ENCODE data around the gene REPS1. TPM values are rescaled to one million over a fixed set of nuclear protein-coding genes. Genes with fewer than 3 reads are reported as not detected.

Gene REPS1
- total RNA-seq, 1 donor from 2014 or later: 43.0 TPM

GRCh38 chr6:138977242-138977641 is 10.8 kb downstream of the REPS1 start:
- intact Hi-C loops (cut with DNase I): no loop called here
- DNase-seq (ENCODE audit: low spot score): no peak

- DNase-seq (ENCODE audit: low spot score): no peak
- intact Hi-C loops (cut with DNase I): no loop called here
Observed at GRCh38 chr6:138975815-138976214, 12.2 kb downstream of the REPS1 start.

GRCh38 chr6:138973466-138974153 is 14.4 kb downstream of the REPS1 start:
- DNase-seq (ENCODE audit: low spot score): no peak
- intact Hi-C loops (cut with DNase I): no loop called here

GRCh38 chr6:138972226-138972665 is 15.8 kb downstream of the REPS1 start:
- no peak for DNase-seq (ENCODE audit: low spot score)
- intact Hi-C loops (cut with DNase I): no loop called here

- intact Hi-C loops (cut with DNase I): no loop called here
- no peak for DNase-seq (ENCODE audit: low spot score)
Observed at GRCh38 chr6:138971601-138972000, 16.5 kb downstream of the REPS1 start.

- no peak for DNase-seq (ENCODE audit: low spot score)
- intact Hi-C loops (cut with DNase I): no loop called here
Observed at GRCh38 chr6:138970856-138971425, 17.1 kb downstream of the REPS1 start.

- DNase-seq (ENCODE audit: low spot score): no peak
- intact Hi-C loops (cut with DNase I): no loop called here
Observed at GRCh38 chr6:138970159-138970558, 17.9 kb downstream of the REPS1 start.

- intact Hi-C loops (cut with DNase I): no loop called here
- no peak for DNase-seq (ENCODE audit: low spot score)
Observed at GRCh38 chr6:138966870-138967269, 21.2 kb downstream of the REPS1 start.

GRCh38 chr6:138965971-138966370 is 22.1 kb downstream of the REPS1 start:
- intact Hi-C loops (cut with DNase I): no loop called here
- DNase-seq (ENCODE audit: low spot score): no peak

GRCh38 chr6:138965291-138965874 is 22.7 kb downstream of the REPS1 start:
- no peak for DNase-seq (ENCODE audit: low spot score)
- intact Hi-C loops (cut with DNase I): no loop called here

- intact Hi-C loops (cut with DNase I): no loop called here
- DNase-seq (ENCODE audit: low spot score): no peak
Observed at GRCh38 chr6:138964012-138964411, 24.0 kb downstream of the REPS1 start.

GRCh38 chr6:138963531-138963930 is 24.5 kb downstream of the REPS1 start:
- no peak for DNase-seq (ENCODE audit: low spot score)
- intact Hi-C loops (cut with DNase I): no loop called here

GRCh38 chr6:138963119-138963518 is 24.9 kb downstream of the REPS1 start:
- intact Hi-C loops (cut with DNase I): no loop called here

GRCh38 chr6:138959521-138959920 is 28.5 kb downstream of the REPS1 start:
- intact Hi-C loops (cut with DNase I): no loop called here
- no peak for DNase-seq (ENCODE audit: low spot score)

More at GRCh38 chr6:138963119-138963518, 24.9 kb downstream of the REPS1 start:
- no peak for DNase-seq (ENCODE audit: low spot score)

GRCh38 chr6:138958595-138958994 is 29.5 kb downstream of the REPS1 start:
- DNase-seq (ENCODE audit: low spot score): no peak
- intact Hi-C loops (cut with DNase I): no loop called here

- intact Hi-C loops (cut with DNase I): no loop called here
- DNase-seq (ENCODE audit: low spot score): no peak
Observed at GRCh38 chr6:138957903-138958302, 30.1 kb downstream of the REPS1 start.

- intact Hi-C loops (cut with DNase I): no loop called here
- DNase-seq (ENCODE audit: low spot score): no peak
Observed at GRCh38 chr6:138957484-138957883, 30.6 kb downstream of the REPS1 start.

GRCh38 chr6:138956244-138956924 is 31.7 kb downstream of the REPS1 start:
- intact Hi-C loops (cut with DNase I): no loop called here
- DNase-seq (ENCODE audit: low spot score): no peak

GRCh38 chr6:138955262-138955661 is 32.8 kb downstream of the REPS1 start:
- intact Hi-C loops (cut with DNase I): no loop called here
- DNase-seq (ENCODE audit: low spot score): no peak

- intact Hi-C loops (cut with DNase I): no loop called here
Observed at GRCh38 chr6:138953451-138953850, 34.6 kb downstream of the REPS1 start.

More at GRCh38 chr6:138953451-138953850, 34.6 kb downstream of the REPS1 start:
- no peak for DNase-seq (ENCODE audit: low spot score)
